Measurements from ENCODE around the gene CAVIN1.

DNA sequence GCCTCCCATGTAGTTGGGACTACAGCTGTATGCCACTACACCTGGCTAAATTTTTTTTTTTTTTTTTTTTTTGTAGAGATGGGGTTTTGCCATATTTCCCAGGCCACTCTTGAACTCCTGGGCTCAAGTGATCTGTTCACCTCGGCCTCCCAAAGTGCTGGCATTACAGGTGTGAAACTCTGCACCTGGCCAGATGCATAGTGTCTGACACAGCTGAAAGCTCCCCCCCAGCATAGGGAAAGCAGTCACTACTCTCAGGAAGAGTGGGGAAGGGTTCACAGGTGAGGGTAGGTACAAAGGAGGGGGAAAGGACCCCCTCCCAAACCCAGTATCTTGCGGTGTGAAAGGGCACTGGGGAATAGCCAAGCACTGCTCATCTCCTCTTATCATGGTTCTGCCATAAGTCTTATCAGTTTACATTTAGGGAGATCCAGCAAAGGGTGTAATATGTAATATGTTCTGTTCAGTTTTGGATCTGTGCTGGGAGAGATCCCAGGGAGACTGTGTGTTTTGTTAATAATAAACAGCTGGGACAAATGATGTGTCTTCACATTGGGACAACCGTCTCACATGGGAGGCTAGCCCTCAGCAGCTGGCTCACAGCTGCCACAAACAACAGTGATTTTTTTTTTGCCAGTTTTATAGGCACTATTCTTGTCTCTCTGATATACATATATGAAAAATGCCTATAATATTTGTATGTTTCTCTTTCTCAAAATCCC is 6.8 kb upstream of the CAVIN1 start:
- no peak for TF ChIP-seq EZH2 (IDR thresholded peaks at IDR 0.05; ENCODE audit: borderline replicate concordance, low read depth, low read length, severe bottlenecking)
- TF ChIP-seq, protein P1, sequence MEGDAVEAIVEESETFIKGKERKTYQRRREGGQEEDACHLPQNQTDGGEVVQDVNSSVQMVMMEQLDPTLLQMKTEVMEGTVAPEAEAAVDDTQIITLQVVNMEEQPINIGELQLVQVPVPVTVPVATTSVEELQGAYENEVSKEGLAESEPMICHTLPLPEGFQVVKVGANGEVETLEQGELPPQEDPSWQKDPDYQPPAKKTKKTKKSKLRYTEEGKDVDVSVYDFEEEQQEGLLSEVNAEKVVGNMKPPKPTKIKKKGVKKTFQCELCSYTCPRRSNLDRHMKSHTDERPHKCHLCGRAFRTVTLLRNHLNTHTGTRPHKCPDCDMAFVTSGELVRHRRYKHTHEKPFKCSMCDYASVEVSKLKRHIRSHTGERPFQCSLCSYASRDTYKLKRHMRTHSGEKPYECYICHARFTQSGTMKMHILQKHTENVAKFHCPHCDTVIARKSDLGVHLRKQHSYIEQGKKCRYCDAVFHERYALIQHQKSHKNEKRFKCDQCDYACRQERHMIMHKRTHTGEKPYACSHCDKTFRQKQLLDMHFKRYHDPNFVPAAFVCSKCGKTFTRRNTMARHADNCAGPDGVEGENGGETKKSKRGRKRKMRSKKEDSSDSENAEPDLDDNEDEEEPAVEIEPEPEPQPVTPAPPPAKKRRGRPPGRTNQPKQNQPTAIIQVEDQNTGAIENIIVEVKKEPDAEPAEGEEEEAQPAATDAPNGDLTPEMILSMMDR (IDR thresholded peaks at IDR 0.05; ENCODE audit: borderline replicate concordance, extremely low read depth, low read length, poor library complexity, severe bottlenecking): no peak

Data from DND-41 (cell line).